Fibroblast of lung (primary cell): ENCODE measurements around the gene KRT20. TPM values are rescaled to one million over a fixed set of nuclear protein-coding genes. Genes with fewer than 3 reads are reported as not detected.

Experiments used
- DNase-seq, 2 donors: peaks; one replicate each; pipeline versions ENCODE4 v3.0.0 to v3.0.0-alpha.2; 2010; ENCODE audit warnings: low read depth in 2 of 2
- H2AFZ ChIP-seq: 2 replicates; pipeline ENCODE4 v1.5.1; 2012; ENCODE audit warnings: low read length, control low read depth, inconsistent platforms
- H3K27ac ChIP-seq: 2 replicates; pipeline ENCODE4 v1.5.1; 2011; ENCODE audit warnings: low read length, control low read depth; ENCODE audit not compliant: insufficient read depth
- H3K27me3 ChIP-seq: 2 replicates; pipeline ENCODE4 v1.5.1; 2011; ENCODE audit warnings: mild to moderate bottlenecking, low read length; ENCODE audit not compliant: control insufficient read depth, insufficient read depth
- H3K36me3 ChIP-seq: 2 replicates; pipeline ENCODE4 v1.5.1; 2011; ENCODE audit warnings: low read length; ENCODE audit not compliant: control insufficient read depth, insufficient read depth
- H3K4me1 ChIP-seq: 2 replicates; pipeline ENCODE4 v1.5.1; 2011; ENCODE audit warnings: low read length; ENCODE audit not compliant: control insufficient read depth, insufficient read depth; ENCODE audit errors: extremely low read depth
- H3K4me2 ChIP-seq: 2 replicates; pipeline ENCODE4 v1.5.1; 2011; ENCODE audit warnings: low read length, control low read depth; ENCODE audit not compliant: insufficient read depth; ENCODE audit errors: extremely low read depth
- H3K4me3 ChIP-seq, 4 experiments: fragments of 200-600 bp in 1 of 4; sonication (generic) in 1 of 4; replicated peaks in 1 of 4; 2 replicates each; pipeline ENCODE4 v1.5.1; 2011 to 2016; ENCODE audit warnings: low read length in 4 of 4, low read depth in 3 of 4, mild to moderate bottlenecking in 3 of 4, control low read depth in 2 of 4, inconsistent platforms in 1 of 4, mixed read lengths in 1 of 4; ENCODE audit not compliant: insufficient read depth in 1 of 4; ENCODE audit errors: control extremely low read depth in 1 of 4
- H3K79me2 ChIP-seq: 2 replicates; pipeline ENCODE4 v1.5.1; 2012; ENCODE audit warnings: mild to moderate bottlenecking, low read length, inconsistent platforms; ENCODE audit not compliant: control insufficient read depth, insufficient read depth
- H3K9ac ChIP-seq: 2 replicates; pipeline ENCODE4 v1.5.1; 2011; ENCODE audit warnings: mild to moderate bottlenecking, low read length, control low read depth; ENCODE audit not compliant: insufficient read depth
- H3K9me3 ChIP-seq: 2 replicates; pipeline ENCODE4 v1.5.1; 2012; ENCODE audit warnings: low read depth, low read length; ENCODE audit not compliant: control insufficient read depth, insufficient read depth
- H4K20me1 ChIP-seq: 2 replicates; pipeline ENCODE4 v1.5.1; 2011; ENCODE audit warnings: low read length; ENCODE audit not compliant: control insufficient read depth, insufficient read depth; ENCODE audit errors: extremely low read depth
- EZH2 ChIP-seq: IDR thresholded peaks from 2 replicates; pipeline ENCODE4 v1.5.1; 2012; ENCODE audit warnings: low read length, control low read depth, mild to moderate bottlenecking; ENCODE audit errors: missing control alignments
- polyA plus RNA-seq, 2 donors: library from polyadenylated mRNA; depleted of rRNA in 1 of 2; stranded (reverse) in 1 of 2; unstranded in 1 of 2; fragments of >200 nt; gene quantifications; 2 replicates each; pipeline ENCODE4 v1.2.1, GENCODE V29; 2011 to 2012; ENCODE audit warnings: missing spikeins in 1 of 2
- total RNA-seq: library from RNA; depleted of rRNA; stranded (reverse); fragments of >200 nt; gene quantifications from 2 replicates; pipeline ENCODE4 v1.2.1, GENCODE V29; 2014
- TF ChIP-seq, protein P1 (sequence below), 2 donors: IDR thresholded peaks in 1 of 2; conservative IDR thresholded peaks in 1 of 2; 1 replicate in 1 of 2; 2 replicates in 1 of 2; pipeline ENCODE4 v1.5.1; 2011 to 2012; ENCODE audit warnings: low read length in 2 of 2, control low read depth in 1 of 2, inconsistent platforms in 1 of 2, low read depth in 1 of 2, mild to moderate bottlenecking in 1 of 2

The KRT20 gene
- total and polyA plus RNA-seq, 2 donors (not counting 1 experiment from before 2014, with no cell fraction given): not detected

GRCh38 chr17:40854175-40854814 is 30.7 kb downstream of the KRT20 start:
- Histone ChIP-seq H3K79me2 (no peaks in the 10 kb centered on the region), H3K27me3 (no peaks in the 10 kb centered on the region), H3K9ac (no peak overlapping the region), H3K36me3 (no peaks in the 10 kb centered on the region), H4K20me1 (no peaks in the 10 kb centered on the region), H3K27ac (no peak overlapping the region), H3K4me1 (no peaks in the 10 kb centered on the region), H2AFZ (no peak overlapping the region), H3K4me2 (peak overlapping the region; percentile 20), H3K4me3 (no peak overlapping the region), H3K9me3 (no peaks in the 10 kb centered on the region)
- TF ChIP-seq, protein P1, sequence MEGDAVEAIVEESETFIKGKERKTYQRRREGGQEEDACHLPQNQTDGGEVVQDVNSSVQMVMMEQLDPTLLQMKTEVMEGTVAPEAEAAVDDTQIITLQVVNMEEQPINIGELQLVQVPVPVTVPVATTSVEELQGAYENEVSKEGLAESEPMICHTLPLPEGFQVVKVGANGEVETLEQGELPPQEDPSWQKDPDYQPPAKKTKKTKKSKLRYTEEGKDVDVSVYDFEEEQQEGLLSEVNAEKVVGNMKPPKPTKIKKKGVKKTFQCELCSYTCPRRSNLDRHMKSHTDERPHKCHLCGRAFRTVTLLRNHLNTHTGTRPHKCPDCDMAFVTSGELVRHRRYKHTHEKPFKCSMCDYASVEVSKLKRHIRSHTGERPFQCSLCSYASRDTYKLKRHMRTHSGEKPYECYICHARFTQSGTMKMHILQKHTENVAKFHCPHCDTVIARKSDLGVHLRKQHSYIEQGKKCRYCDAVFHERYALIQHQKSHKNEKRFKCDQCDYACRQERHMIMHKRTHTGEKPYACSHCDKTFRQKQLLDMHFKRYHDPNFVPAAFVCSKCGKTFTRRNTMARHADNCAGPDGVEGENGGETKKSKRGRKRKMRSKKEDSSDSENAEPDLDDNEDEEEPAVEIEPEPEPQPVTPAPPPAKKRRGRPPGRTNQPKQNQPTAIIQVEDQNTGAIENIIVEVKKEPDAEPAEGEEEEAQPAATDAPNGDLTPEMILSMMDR (conservative IDR thresholded peaks at IDR 0.05 in 1 of 2, IDR thresholded peaks at IDR 0.05 in 1 of 2; ENCODE audit: low read depth in 1 of 2, low read length in 2 of 2): no peak
- no peak for TF ChIP-seq EZH2
- DNase-seq: peak; percentile 90 to 92

GRCh38 chr17:40852364-40852763 is 32.7 kb downstream of the KRT20 start:
- no peaks in the 10 kb centered on the region for H3K36me3 ChIP-seq
- H2AFZ ChIP-seq: no peak overlapping the region

GRCh38 chr17:40850293-40850972 is 34.6 kb downstream of the KRT20 start:
- H3K4me1 ChIP-seq: no peaks in the 10 kb centered on the region
- H3K79me2 ChIP-seq: no peaks in the 10 kb centered on the region
- H2AFZ ChIP-seq: no peak overlapping the region
- H3K4me2 ChIP-seq: no peak overlapping the region
- no peak overlapping the region for H3K27ac ChIP-seq
- no peak overlapping the region for H3K9ac ChIP-seq
- TF ChIP-seq, protein P1 (conservative IDR thresholded peaks at IDR 0.05 in 1 of 2, IDR thresholded peaks at IDR 0.05 in 1 of 2; ENCODE audit: low read depth in 1 of 2, low read length in 2 of 2): no peak
- TF ChIP-seq EZH2: no peak
- peak in 1 of 2 donors; percentile 78 for DNase-seq
- no peaks in the 10 kb centered on the region for H3K27me3 ChIP-seq
- H3K4me3 ChIP-seq: no peak overlapping the region
- H3K9me3 ChIP-seq: no peaks in the 10 kb centered on the region
- H3K36me3 ChIP-seq: no peaks in the 10 kb centered on the region
- no peaks in the 10 kb centered on the region for H4K20me1 ChIP-seq

More at GRCh38 chr17:40852364-40852763, 32.7 kb downstream of the KRT20 start:
- Histone ChIP-seq H4K20me1 (no peaks in the 10 kb centered on the region), H3K9me3 (no peaks in the 10 kb centered on the region), H3K4me2 (no peak overlapping the region), H3K27me3 (no peaks in the 10 kb centered on the region), H3K79me2 (no peaks in the 10 kb centered on the region), H3K4me3 (no peak overlapping the region), H3K27ac (no peak overlapping the region), H3K4me1 (no peaks in the 10 kb centered on the region), H3K9ac (no peak overlapping the region)
- no peak for DNase-seq
- TF ChIP-seq, protein P1 (conservative IDR thresholded peaks at IDR 0.05 in 1 of 2, IDR thresholded peaks at IDR 0.05 in 1 of 2; ENCODE audit: low read depth in 1 of 2, low read length in 2 of 2): no peak
- no peak for TF ChIP-seq EZH2
